HG03095 (cell line): ENCODE results near the gene ERVFRD-1.

Experiments
- ATAC-seq: cut with Tn5 transposase; IDR thresholded peaks from one replicate; pipeline ENCODE4 v1.9.1; 2021; ENCODE audit warnings: moderate library complexity; ENCODE audit not compliant: unreplicated experiment

The ERVFRD-1 gene

DNA sequence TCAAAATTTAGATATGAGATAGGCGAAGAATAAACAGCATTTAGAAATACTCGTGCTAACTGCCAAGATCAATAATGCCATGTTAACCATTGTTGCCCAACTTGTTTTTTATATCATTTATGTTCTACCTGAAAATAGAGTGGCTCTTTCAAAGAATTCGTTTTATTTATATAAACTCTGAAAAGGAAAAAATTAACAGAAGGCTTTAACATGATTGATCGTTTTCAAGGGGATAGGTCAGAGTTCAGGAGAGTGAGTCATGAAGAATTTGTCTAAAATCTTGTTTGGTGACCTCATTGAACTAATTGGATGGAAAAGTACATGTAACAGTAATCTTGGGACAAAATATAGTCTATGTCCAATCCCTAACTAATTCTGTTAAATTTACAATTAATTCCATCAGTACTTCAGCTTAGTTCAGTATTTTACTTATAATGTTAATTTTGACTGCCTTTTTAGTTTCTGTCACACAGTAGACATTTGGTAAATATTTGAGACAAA lies 56.3 kb downstream of the ERVFRD-1 start:
- no peak for ATAC-seq

DNA sequence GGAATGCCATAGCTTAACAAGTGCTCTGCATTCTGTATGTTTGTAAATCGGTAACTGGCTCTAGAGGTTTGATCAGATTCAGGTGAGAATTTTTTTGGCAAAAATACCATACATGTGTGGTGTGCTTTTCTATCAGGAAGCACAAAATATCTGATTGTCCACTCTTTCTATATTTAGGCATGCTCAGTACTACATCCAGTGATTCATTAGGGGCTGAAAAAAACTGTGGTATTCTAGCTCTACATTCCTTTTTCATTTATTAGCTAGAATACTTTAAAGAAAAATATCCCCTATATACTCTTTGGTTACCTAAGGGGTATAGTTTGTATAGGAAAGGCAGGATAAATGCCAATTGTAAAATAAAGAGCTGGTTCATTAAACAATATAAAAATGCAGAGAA lies 56.8 kb downstream of the ERVFRD-1 start:
- no peak for ATAC-seq

DNA sequence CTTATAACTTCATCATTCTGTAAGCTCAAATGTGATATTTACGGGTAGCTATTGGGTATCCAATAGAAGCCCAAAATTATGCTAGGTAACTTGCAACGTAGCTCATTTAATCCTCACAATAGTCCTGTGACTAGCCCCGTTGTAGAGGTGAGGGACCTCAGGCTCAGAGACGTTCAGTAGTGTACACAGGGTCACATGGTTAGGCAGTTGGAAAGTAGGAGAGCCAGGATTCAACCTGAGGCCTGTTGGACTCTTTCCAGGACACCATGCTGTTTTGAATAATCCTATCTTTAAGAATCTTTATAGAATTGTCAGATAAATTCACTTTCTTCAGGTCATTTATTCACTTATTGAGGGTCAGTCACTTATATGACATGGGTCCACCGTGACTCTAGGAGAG lies 58.2 kb downstream of the ERVFRD-1 start:
- ATAC-seq = no peak
